ENCODE results near the gene C1QTNF9.
"Not testable (repeated sequence)": the region's sequence is repeated elsewhere in the genome, so short reads cannot be mapped to it uniquely, and the experiment has no call there.

Gene C1QTNF9

DNA sequence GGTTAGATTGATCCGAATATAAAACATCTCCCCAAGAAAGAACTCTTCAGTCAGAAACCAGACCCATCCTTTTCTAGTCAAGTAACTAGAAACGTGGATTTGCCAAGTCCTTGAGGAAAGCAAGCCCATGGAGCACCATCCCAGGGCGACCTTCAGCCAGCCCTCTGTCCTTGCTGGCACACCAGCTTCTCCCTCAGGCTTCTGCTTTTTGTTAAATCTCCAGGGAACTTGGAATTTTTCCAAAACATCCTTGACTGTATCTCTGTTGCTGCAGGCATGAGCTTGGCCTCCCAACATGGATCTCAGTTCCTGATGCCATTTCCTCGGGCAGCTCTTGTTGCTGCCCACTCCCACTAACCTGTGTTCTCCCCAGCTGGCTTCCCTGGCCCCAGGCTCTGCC lies 27.1 kb upstream of the C1QTNF9 start:
- no peak for DNase-seq (ENCODE audit: low spot score)

DNA sequence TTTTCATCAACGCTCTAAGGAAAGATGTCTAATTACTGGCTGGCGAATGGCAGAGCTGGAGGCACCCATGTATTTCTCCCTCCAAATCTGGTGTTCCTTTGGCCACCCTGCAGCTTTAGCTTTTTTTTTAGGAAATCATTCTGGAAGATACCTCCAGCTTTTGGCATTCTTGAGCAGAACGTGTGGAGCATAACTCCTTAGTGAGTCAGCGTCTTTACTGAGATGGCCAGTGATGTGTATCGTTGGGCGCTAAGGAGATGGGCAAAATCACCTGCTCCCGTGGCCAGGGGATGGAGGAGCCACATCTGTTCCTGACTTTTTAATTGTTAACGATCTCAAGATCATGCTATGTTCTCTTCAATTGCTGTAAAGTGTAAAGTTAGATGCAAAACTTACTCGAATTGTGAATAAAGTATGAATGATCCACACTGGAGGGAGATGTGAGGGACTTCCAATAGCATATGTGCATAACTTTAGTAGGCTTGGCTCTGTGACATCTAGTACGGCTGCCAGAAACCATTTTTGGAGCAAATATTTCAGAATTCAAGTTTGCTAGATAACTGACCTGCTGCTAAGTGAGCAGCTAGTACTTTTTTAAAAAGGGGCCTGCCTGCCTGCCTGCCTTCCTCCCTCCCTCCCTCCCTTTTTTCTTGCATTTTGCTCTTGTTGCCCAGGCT lies 24.4 kb upstream of the C1QTNF9 start:
- no peak for DNase-seq (ENCODE audit: low spot score)

DNA sequence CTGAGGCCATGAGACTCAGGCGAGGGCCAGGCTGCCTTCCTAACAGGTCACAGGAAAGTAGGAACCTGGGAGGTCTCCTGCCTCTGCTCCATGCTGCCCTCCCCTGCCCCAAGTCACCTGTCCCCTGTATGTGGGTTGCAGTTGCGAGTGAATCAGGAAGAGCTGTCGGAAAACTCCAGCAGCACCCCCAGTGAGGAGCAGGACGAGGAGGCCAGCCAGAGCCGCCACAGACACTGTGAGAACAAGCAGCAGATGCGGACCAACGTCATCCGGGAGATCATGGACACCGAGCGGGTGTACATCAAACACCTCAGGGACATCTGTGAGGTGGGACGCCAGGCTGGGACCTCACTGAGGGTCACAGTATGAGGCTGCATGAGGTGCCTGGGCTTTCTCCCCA lies 22.8 kb upstream of the C1QTNF9 start:
- no peak for DNase-seq (ENCODE audit: low spot score)

DNA sequence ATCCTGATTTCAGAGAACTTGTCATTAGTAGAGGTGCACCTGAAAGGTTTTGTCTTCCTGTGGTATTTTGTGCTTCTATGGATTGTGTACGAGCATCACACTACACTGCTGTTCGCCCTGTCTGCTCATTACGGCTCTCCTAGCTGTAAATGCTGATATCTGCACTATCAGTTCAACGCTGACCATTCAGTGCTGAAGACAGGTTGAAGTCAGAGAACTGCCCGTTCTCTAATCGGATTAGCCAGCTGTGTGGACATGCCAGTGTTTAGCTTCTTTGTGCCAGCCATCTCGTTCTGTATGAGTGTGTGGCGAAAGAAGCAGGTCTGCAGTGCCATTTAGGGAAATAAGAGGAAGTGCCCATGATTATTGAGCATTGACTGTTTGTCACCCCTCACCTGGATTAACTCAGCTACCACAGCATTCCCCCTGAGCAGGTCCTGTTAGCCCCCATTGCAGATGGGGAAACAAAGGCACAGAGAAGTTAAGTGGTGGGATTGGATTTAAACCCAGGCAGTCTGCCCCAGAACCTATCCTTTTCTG lies 21.6 kb upstream of the C1QTNF9 start:
- no peak for DNase-seq (ENCODE audit: low spot score)

DNA sequence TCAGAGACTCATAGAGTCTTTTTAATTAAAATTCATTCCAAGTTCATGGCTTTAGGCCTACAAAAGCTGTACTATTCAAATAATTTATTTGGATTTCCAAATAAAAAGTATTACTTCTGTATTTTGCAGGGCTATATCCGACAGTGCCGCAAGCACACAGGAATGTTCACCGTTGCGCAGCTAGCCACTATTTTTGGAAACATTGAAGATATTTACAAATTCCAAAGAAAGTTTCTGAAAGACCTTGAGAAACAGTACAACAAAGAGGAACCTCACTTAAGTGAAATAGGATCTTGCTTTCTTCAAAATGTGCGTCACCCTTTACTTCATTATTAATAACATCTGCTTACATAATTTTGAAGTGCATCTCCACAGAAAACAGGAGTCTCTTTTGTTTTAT lies 20.5 kb upstream of the C1QTNF9 start:
- no peak for DNase-seq (ENCODE audit: low spot score)

DNA sequence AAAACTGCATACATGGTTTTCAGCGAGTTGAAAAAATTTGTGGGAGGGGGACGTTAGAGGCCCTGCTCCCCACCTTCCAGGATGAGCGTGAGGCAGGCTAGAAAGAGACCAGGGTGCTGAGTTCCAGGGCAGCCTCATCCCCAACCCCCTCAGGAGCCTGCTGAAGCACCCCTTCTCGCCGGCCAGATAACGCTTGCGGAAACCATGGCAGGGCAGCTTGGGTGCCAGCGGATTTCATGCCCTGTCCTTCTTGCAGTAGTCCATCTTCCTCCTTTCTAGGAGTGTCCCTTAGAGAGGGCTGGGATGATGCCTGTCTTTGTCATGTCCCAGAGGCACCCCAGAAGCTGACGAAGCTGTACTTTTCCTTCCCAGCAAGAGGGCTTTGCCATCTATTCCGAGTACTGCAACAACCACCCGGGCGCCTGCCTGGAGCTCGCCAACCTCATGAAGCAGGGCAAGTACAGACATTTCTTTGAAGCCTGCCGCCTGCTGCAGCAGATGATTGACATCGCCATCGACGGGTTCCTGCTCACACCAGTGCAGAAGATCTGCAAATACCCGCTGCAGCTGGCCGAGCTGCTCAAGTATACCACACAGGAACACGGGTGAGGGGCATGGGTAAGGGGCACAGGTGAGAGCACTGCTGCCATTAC lies 19.0 kb upstream of the C1QTNF9 start:
- DNase-seq (ENCODE audit: low spot score) = no peak

DNA sequence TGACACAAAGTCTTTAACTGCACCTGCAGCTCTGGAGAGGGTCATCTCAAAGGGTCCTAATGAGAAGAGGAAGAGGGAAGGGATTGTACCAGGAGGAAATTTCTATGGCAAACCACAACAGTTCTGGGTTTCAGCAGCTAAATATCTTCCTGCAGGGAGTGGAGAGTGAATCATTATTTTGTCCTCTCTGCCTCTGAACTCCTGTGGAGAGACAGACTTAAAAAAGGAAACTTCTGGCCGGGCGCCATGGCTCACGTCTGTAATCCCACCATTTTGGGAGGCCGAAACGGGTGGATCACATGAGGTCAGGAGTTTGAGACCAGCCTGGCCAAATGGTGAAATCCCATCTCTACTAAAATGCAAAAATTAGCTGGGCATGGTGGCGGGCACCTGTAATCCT lies 16.9 kb upstream of the C1QTNF9 start:
- DNase-seq (ENCODE audit: low spot score) = no peak

DNA sequence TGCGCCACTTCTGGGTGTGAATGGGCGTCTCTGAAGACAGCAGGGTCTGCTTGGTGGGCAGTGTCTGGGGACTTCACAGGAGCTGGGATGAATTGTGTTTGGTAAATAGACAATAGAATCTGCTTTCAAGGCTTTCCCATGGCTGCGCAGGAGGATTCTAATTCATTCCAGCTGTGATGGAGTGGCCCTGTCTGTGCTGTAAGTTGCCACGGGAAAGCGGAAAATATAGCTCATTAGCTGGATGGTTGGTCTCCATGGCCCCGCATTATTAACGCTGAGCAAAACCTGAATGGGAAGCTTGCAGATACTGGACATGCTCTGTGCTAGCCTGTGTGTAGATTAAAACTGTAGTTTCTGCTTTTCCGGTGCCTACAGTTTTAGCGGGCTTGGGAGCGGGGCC lies 15.6 kb upstream of the C1QTNF9 start:
- DNase-seq (ENCODE audit: low spot score) = no peak

DNA sequence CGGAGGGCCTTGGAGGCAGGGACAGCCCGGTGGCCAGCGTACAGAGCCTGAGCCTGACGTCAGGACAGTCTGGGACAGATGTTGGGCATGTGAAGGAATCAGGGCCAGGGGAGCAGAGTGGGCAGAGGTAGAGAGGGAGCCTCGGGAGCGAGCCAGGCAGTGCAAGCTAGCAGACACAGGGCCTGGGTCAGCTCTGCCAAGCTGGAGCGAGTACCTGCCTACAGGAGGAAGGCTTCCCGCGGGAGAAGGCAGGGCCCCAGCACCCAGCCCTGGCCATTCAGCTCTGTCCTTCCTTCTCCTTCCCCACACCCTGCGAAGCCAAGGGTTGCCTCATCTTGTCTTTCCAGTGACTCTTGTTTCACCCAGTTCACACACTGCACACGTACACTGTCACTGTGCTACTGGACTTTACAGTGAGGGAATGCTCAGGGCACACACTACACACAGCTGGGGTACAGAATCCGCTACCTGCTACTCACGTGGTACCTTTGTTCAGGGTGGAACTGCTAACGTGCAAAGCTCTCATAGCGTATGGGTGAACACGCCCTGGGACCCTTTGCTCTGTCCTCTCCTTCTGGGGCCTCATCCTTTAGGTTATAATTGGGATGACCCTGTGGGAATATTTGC lies 9.8 kb upstream of the C1QTNF9 start:
- no peak for DNase-seq (ENCODE audit: low spot score)

DNA sequence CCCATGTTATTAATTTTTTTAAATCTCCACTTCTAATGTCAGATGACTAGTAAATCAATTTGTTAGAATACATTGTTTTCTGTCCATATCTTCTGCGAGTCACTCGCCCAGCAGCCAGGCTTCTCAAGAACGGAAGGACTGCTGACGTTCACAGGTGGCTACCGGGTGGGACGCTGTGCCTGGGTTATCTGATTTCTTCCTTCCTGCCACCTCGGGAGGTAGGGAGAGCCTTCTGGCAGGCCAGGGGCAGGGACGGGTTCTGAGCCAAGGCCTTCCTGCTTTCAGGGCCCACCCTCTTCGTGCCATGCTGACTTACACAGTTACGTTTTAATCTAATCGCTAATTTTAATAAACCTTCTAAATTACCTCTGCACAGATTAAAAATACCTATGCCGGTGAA lies 7.9 kb upstream of the C1QTNF9 start:
- DNase-seq (ENCODE audit: low spot score) = no peak

DNA sequence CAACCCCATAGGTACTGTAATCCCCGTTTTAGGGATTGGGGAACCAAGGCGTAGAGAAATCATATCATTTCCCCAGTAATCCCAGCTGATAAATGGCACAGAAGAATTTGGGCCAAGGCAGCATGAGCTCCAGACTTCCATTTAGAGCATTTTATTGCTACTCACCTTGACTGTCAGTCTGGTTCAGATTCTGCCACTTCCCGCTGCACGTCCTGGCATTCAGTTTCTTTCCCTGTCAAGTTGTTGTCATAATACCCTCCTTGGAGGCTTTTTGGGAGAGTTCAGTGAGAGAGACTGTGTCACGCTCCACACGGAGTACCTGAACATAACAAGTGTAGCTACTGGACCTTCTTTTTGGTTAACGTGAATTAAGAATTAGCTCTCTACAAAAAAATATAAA lies 7.5 kb upstream of the C1QTNF9 start:
- DNase-seq (ENCODE audit: low spot score) = no peak

DNA sequence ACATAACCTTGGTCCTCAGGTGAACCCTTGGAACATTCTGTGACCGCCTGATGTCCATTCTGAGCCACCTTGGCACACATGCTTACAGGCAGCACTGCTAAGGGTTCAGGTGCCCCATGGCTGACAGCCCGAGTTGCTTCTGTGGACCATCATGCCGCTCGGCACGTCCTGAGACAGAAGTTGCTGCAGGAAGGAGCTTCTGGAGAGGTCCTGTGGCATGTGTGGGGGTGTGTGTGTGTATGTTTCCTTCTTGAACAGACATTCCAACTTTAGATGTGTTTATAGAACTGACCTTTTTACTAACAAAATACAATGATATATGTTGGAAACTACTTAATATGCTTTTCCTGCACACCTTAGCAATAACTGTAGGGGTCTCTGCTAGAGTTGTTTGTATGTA lies 4.8 kb upstream of the C1QTNF9 start:
- DNase-seq (ENCODE audit: low spot score) = no peak

DNA sequence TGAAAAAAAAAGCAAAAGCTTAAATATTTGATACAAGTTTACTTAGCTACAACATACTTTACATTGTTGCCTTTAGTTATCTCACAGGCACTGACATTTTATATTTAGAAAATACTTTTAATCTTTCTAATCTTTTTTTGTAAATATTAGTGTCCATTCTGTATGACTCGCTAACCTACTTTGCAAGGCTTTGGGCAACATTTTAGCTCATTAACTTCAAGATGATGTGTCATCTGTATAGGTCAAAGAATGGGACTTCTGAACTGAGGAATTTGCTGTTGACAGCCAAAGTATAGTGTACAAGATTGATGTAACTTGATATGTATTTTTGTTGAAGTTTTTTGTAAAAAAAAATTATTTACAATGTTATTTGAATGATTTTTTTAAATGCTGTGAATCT lies 2.7 kb upstream of the C1QTNF9 start:
- no peak for DNase-seq (ENCODE audit: low spot score)

DNA sequence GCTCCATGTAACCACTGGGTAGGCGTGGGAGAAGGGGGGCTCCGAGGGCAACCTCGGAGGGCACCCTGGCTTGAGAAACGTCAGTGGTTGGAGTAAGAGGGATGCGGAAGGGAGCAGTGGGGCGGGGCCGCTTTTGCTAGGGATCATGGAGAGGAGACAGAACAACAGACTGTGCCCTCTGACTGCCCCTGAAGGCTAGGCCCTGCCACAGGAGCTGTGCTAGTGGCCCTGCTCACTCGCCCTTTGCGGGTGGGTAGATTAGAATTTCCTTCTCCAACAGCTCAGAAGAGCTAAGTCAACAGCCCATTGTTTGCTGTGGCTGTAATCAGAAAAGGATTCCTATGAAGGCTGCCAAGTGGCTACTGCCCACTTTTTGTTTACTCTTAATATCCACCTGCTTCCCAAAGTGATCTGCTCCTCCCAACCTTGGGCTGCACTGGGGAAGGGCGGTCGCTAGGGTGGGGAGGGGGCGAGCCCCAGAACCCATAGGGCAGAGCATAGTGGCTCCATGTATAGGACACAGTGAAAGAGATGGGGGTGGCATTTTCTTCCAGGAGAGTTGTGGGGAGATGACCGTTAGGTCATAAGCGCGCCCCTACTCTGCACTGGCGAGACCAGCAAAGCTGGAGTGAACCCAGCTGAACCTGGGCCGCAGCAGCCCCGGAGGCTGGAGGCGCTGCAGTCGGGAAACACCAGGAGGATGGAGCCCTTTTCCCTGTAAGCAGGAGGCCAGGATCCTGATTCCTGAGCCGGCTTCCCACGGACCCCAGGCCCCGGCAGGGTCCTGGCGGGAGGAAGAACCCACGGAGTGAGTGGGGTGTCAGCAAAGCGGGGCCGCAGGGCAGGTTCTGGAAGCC lies 1.9 kb upstream of the C1QTNF9 start:
- no peak for DNase-seq (ENCODE audit: low spot score)

DNA sequence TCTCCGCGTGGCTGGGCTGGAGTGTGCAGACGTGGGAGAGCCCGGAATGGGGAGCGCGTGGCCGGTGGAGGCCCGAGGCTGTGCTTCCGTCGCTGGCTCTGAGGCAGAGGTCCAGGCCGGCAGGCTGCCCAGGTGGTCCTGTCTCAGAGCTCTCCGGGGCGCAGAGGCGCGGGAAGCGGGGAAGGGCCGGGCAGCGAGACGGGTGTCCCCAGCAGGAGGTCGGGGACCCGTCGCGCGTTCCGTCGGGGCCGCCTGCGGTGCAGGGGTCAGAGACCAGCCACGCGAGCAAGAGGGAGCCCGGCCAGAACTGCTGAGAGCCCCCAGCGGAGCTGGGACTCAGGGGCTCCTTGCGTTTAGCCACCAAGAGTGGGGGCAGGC lies 1.3 kb upstream of the C1QTNF9 start:
- no peak for DNase-seq (ENCODE audit: low spot score)

DNA sequence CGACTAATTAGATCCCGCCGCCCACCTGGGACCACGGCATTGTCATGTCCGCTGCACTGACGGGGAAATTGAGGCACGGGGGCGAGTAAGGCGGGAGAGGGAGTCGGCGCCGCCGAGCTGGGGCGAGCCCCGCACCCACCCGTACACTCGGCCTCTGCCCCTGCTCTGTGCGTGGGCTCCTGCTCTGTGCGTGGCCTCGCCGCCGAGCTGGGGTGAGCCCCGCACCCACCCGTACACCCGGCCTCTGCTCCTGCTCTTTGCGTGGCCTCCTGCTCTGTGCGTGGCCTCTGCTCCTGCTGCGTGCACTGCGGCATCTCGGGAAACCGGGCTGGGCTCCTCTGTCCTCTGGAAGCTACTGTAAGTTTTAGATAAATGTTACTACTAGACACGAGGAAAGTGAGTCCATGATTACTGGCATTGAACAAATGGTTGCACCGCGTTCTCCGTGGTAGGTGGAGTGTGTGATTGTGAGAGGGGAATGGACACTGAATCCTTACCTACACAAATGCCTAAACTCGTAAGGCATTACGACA lies 826 bp upstream of the C1QTNF9 start:
- no peak for DNase-seq (ENCODE audit: low spot score)

DNA sequence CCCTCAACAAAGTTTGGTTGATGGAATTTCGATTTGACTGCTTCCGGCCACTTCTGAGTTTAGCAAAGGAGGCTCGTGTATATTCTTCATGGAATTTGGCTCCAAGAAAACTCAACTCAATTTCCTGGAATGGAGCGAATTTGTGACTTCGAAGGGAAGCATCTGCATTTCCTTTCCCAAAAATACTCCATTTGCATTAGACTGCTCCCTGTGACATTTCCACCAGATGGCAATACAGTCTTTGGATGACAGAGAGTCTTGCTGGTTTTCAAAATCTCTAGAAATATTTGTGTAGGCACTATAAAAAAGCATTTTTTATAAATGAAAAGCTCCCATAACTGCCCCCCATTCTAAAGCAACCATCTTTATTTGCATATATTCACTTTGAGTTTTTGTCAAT lies 4.1 kb downstream of the C1QTNF9 start:
- DNase-seq (ENCODE audit: low spot score) = no peak

DNA sequence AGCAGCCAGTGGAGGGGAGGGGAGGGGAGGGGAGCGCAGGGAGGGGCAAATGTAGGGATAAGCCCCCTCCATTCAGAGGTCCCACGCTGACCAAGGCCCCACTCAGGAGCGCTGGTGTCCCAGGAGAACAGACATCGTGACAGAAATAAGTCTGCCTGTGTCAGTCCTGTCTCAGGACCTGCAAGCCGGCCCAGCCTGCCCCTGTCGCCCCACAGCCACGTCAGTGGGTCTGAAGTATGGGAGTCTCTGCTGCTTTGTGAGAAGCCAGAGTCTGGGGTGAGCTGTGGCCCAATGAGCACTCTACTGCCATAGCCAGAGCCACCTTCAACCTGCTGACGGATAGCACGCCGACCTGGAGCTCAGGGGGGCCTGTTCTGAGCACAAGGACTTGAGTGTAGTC lies 8.5 kb downstream of the C1QTNF9 start:
- DNase-seq (ENCODE audit: low spot score) = not testable (repeated sequence)

DNA sequence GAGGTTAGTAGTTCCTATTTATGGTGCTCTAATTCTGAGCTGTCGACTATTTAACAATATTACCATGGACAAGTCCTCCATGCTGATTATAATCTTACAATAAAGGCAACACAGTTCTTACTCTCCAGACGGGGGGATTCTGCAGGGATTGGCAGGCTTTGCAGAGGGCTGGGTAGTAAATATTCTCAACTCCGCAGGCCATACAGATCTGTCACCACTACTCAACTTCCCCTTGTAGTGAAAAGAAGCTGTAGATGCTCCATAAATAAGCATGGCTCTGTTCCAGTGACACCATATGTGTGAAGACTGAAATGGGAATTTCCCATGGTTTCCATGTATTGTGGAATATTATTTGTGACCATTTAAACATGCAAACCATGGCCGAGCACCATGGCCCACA lies 9.5 kb downstream of the C1QTNF9 start:
- DNase-seq (ENCODE audit: low spot score) = not testable (repeated sequence)

DNA sequence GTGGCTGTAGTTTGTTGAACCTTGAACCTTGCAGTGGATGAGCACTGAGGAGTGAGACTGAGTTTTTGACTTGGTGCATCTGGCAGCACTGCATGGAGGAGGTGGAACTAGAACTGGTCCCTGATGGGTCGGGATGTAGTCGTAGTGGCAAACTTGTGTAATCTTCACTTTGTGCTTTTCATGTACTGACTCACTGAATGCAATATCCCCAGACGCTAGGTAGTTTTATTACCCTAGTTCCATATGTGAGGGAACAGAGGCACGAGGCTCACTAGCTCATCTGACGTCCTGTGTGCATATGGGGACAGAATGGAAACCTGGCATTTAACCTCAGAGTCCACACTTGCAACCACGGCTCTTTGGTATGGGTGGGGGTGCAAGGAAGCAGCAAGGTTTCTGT lies 10.3 kb downstream of the C1QTNF9 start:
- DNase-seq (ENCODE audit: low spot score) = not testable (repeated sequence)

DNA sequence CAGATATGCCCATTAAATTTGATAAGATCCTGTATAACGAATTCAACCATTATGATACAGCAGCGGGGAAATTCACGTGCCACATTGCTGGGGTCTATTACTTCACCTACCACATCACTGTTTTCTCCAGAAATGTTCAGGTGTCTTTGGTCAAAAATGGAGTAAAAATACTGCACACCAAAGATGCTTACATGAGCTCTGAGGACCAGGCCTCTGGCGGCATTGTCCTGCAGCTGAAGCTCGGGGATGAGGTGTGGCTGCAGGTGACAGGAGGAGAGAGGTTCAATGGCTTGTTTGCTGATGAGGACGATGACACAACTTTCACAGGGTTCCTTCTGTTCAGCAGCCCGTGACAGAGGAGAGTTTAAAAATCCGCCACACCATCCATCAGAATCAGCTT lies 12.0 kb downstream of the C1QTNF9 start:
- DNase-seq (ENCODE audit: low spot score) = not testable (repeated sequence)

DNA sequence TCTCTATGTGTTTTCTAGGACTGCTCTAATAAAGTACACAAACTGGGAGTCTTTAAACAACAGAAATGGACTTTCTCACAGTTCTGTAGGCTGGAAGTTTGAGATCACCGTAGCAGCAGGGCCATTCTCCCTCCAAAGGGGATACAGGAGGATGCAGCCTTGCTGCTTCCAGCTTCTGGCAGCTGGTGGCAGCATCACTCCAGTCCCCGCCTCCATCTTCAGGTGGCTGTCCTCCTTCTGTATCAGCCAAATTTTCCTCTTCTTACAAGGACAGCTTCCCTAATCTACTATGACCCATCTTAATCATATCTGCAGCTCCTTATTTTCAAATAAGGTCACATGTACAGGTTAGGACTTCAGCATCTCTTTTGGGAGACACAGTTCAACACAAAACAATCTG lies 13.1 kb downstream of the C1QTNF9 start:
- DNase-seq (ENCODE audit: low spot score) = not testable (repeated sequence)
